Hematopoietic multipotent progenitor cell treated with erythropoietin and hydrocortisone succinate and interleukin-3 and kit ligand, for 8 days (in vitro differentiated cells): Measurements from ENCODE around the gene MCU.
"Not testable (repeated sequence)": the region's sequence is repeated elsewhere in the genome, so short reads cannot be mapped to it uniquely, and the experiment has no call there.

Experiments
- DNase-seq: peaks from one replicate; pipeline ENCODE4 v3.0.0-alpha.2; 2015

Gene MCU

GRCh38 chr10:72687035-72687434 lies 4.9 kb upstream of the MCU start:
- no peak for DNase-seq

- no peak for DNase-seq
Measured at GRCh38 chr10:72688208-72688651, 3.7 kb upstream of the MCU start.

DNA sequence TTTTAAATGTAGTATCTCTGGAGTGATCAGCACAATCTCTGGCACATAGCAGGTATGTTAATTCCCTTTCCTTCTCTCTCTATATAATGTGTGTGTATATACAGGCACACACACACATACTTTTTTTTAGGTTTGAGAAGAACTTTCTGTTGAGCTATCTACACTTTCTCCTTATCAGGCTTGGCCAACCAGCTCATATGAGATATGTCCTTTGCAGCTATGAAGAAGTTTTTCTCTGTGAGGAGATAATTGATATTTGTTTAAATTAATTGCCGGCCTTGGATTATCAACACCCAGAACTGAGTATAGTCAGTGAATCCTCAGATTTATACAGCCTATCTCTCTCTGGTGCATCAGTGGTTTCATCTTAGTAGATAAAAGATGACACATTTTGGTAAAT lies 2.3 kb upstream of the MCU start:
- peak; percentile 82 for DNase-seq

GRCh38 chr10:72690071-72690755 lies 1.7 kb upstream of the MCU start:
- no peak for DNase-seq

DNA sequence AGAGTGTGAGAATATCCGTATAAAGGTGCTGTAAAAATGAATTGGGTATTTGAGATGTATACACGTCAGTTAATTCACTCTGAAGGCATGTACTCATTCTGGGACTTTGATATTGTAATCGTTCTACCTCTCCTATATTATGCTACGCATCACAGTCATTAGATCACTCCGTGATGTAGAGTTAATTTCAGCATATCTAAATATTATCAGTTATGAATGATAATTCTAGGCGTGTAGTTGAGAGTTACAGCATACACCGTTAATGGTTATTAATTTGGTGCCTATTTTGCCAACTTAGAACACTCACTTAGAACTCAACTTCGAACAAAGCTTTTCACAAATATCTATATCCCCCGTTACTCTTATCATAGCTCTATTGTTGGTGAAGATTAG lies 477 bp upstream of the MCU start:
- no peak for DNase-seq

DNA sequence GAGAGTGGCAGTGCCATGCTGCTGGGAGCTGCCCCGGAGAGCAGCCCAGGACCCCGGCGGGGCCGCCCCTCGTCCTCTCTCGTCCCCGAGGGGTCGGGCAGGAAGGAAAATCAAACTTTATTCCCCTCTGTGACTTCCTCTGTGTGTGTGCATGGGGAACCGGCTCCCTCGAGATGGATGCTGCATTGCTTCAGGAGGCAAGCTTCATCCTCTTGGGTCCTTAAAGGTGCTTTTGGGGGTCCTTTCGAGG lies 726 bp downstream of the MCU start:
- DNase-seq: no peak

GRCh38 chr10:72692994-72693781 lies 1.2 kb downstream of the MCU start:
- DNase-seq: peak; percentile 35

- peak; percentile 66 for DNase-seq
Measured at GRCh38 chr10:72694476-72695369, 2.8 kb downstream of the MCU start.

GRCh38 chr10:72695496-72695895 lies 3.6 kb downstream of the MCU start:
- DNase-seq: no peak

DNA sequence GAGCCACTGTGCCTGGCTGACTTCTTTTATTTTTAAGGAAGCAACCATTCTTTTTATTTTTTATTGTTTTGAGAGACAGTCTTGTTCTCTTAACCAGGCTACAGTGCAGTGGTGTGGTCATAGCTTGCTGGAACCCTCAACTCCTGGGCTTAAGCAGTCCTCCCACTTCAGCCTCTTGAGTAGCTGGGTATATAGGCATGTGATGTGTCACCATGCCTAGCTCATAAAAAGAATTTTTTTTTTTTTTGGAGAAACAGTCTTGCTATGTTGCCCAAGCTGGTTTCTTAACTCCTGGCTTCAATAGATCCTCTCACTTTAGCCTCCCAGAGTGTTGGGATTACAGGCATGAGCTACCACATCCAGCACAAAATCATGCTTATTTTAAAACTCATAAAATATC lies 5.8 kb downstream of the MCU start:
- no peak for DNase-seq

DNA sequence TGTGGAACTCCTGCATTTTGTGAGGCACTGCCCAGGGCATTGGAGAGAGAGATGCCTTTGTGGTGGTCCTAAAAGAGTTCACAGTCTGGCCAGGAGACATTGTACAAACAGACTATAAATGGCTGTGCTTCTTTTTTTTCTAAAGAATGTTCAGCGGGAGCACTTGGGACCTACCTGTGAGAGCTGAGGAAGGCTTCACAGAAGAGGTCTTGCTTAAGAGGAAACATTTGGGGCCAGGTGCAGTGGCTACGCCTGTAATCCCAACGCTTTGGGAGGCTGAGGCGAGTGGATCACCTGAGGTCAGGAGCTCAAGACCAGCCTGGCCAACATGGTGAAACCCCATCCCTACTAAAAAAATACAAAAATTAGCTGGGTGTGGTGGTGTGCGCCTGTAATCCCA lies 10.5 kb downstream of the MCU start:
- not testable (repeated sequence) for DNase-seq

GRCh38 chr10:72702868-72703581 lies 11.1 kb downstream of the MCU start:
- DNase-seq: no peak

DNA sequence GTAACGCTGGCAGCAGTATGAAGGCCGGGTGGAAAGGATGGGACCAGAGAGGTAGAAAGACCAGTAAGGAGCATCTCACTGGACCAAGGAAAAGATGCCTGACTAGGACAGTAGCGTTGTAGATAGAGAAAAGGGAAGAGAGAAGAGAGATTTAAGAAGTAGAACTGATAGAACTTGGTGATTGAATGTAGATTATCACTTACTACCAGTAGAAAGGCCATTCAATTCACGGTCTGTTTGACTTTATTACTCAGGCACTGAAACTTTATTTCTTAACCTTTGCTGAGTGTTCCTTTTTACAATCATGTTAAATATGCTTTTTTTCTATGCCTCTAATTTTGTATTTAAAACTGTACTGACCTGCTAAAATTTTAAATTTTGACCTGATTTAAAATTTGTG lies 12.2 kb downstream of the MCU start:
- no peak for DNase-seq

DNA sequence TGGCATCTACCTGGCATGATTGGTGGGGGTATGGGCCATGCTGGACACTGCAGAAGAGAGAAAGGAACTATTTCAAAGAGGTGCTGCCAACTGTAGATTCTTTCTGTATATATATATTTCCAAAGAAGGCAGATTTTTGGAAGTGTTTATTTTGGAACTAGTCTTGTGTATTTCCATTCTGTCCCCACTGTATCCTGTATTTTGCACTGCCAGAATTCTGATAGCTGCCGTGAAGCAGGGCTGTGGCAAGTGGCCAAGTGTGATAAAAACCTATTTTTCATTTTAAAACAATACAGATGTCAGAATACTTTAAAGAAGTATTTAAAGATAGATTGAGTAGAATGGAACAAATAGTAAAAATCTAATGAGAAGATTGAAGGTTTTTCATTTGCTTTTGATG lies 17.1 kb downstream of the MCU start:
- no peak for DNase-seq

DNA sequence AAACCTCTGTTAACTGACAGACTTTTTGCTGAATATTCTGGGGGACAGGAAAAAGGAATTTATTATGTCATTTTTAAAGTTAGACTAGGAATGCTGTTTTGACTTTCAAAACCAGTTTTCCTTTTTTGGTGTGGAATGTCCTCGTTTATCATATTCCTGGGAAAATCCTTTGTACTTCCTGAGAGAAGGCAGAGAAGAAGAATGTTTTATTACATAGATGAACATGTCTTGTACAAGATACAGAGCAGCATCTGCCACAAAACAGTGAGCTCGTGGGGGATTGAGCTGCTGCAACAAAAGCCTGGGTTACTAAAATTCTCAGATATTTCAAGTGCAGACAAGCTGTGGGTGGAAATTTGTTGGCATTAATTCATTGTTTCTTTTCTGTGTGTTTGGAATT lies 20.2 kb downstream of the MCU start:
- no peak for DNase-seq

DNA sequence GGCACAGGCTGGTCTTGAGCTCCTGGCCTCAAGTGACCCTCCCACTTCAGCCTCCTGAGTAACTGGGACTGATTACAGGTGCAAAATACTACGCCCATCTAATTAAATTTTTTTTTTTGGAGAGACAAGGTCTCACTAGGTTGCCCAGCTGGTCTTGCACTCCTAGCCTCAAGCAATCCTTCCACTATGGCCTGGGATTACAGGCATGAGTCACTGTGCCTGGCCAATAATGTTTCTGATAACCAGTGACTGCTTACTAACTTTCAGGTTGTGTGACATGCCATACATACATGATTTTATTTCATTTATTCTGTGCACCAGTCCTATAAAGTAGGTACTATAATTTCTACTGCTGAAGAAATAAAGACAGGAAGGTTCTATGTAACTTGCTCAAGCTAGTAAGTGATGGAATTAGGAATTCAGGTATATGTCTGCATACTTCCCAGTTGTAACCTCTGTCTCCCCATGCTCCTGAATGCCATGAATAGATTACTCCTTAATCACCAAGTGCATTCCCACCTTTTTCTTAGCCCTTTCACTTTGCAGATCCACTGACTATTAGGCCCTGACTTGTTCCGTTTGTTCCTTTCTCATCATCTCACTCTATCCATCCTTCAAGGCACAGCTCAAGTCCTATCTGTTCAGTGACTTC lies 28.1 kb downstream of the MCU start:
- DNase-seq: no peak

- DNase-seq: no peak
Measured at GRCh38 chr10:72720814-72721660, 29.1 kb downstream of the MCU start.

DNA sequence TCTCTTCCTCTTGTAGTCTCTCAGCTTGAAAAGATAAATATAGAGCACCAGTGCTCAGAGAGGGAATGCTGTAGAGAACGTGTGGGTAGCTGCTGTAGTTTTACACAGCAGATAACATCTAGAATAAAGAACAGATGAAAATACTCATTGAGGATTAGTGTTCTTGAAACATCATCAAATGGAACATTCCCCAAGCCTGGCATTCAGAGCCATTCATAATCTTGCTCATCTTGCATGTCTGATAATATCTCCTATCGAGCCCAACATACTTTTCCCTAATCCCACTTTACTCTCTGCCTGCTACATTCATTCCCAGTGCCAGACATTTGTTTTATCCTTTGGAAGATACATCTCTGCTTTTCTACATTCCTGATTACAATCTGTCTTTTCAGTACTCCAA lies 35.2 kb downstream of the MCU start:
- no peak for DNase-seq

DNA sequence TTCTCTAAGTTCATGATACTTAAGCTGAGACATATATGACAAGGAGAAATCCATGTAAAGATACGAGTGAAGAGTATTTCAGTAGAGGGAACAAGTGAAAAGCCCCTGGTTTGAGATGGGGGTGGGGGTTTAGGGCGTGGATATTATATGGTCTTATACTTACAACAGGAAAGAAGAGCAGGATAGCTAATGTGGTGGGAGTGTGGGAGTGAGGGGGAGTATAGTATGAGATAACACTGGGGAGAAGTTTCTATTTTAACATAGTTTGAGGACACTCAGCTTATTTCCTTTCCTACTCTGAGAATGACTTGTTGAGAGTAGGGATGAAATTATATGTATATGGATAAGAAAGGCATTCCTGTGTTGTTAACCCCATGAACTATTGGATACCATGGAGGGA lies 36.5 kb downstream of the MCU start:
- DNase-seq: no peak

DNA sequence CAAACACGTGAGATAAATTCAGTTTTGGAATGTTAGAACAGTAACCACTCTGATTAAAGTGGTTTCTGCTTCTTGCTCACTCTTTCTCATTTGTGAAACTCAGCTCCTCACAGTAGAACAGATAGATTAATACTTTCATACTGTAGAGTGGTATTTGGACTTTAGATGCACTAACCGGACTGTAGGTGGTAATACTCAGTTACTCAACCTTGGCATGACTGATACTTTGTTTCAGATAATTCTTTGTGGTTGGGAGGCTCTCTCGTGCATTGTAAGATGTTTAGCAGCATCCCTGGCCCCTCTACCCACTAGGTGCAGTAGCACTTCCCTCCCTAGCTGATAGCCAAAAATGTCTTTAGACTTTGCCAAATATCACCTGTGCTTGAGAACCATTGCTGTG lies 37.6 kb downstream of the MCU start:
- no peak for DNase-seq

DNA sequence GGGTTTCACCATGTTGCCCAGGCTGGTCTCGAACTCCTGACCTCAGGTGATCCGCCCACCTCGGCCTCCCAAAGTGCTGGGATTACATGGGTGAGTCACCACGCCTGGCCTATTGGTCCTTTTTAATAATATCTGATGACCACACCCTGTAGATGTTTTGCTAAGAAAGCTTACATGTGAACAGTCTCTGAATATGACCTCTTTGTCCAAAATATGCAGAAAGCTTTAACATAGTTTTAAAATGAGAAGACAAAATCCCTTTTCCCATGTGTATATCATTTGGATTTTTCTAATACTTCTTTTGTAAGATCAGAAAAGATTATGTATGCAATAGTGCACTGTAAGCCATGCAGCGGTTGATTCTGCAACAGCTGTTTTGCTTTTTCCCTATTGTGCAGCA lies 38.5 kb downstream of the MCU start:
- no peak for DNase-seq

DNA sequence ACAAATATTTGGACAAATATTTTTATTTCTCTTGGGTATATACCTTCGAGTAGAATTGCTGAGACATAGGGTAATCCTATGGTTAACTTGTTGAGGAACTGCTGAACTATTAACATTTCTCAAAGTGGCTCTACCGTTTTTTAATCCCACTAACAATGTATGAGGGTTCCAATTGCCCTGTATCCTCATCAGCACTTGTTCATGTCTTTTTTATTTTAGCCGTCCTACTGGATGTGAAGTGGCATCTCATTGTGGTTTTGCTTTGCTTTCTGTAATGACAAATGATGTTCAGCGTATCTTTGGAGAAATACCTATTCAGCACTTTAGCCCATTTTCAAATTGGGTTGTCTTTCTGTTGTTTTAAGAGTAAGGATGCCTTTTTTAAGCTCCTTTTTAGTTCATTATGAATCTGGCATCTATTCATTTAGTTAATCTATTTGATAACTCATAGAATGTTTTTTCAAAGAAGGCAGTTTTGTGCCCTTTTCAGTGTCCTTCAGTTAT lies 40.0 kb downstream of the MCU start:
- DNase-seq: no peak
